Left forelimb (tissue), 1 donor: ENCODE data around the gene LYL1.

Source experiments
- DNase-seq: peaks from one replicate; pipeline ENCODE4 v3.0.0-alpha.2; 2018; ENCODE audit warnings: low spot score

The LYL1 gene

DNA sequence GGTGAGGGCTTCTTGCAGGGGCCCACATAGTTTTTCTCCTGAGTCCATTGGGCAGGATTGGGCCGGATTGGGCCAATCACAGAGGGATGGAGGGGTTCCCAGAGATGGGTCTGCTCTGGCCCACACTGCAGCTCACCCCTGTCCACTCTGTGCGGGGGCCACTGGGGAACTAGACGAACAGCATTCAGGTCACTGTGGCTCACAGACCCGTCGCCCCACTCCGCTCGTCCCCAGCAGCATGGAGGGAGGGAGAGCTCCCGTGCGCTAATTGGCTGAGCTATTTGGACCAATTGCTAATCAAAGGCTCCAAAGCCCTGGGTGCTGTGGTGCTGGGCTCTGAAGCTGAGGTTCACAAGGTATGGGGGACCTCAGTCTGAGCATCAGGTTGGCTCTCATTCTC, 26.7 kb upstream of the LYL1 start:
- no peak for DNase-seq

DNA sequence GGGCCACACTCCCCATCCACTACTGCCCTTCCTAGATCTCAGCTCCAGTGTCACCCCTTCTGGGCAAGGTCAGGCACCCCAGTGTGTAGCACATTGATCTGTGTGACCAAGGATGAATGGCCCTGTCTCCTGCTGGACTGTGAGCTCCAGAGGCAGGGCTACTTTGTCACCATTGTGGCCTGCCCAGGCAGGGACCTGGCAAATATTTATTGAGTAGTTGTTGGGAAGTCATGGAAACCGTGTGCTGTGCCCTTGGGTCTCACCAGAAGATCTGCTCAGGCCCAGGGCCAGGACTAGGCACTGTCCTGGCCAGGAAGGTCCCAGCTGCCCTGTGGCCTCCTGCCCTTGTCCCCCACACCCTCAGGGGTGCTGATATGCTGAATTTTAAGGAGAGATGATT, 25.9 kb upstream of the LYL1 start:
- no peak for DNase-seq

DNA sequence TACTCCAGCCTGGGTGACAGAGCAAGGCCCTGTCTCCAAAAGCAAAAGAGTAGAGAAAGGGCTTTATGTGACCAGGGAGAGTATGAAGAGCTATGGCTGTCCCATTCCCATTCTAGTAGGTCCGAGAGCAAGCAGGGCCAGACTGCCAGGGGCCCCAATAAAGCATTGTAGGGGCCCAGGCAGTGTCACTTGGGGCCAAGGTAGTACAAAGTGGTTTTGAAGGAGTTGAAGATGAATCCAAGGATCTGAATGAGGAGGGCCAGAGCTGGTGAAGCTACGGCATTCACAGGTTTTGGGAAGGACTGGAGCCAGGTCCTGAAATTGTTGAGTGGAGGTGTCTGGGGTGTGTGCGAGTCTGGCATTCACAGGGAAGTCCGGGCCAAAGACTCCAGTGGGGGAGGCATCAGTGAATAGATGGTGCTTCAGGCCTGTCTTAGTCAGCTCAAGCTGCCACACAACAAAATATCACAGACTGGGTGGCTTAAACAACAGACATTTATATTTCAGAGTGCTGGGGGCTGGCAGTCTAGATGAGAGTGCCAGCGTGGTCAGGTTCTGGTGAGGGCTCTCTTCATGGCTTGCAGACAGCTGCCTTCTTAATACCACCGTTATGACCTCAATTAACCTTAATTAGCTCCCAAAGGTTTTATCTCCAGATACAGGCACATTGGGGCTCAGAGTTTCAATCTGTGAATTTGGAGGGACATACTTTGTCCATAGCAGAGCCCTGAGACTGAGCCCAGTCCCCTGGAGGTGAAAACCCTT, 25.3 kb upstream of the LYL1 start:
- DNase-seq: no peak

DNA sequence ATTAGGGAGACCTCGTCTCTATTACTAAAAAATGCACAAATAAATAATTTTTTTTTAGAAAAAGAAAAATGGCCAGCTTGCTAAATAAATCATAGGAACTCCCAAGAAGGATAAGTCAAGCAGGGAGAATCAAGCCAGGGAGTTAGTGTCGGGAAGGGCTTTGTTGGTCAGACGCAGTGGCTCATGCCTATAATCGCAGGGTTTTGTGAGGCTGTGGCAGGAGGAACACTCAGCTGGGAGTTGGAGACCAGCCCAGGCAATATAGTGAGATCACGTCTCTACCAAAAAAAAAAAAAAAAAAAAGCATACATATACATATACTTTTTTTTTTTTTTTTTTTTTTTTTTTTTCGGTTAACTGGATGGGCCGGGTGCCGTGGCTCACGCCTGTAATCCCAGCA, 24.4 kb upstream of the LYL1 start:
- no peak for DNase-seq

DNA sequence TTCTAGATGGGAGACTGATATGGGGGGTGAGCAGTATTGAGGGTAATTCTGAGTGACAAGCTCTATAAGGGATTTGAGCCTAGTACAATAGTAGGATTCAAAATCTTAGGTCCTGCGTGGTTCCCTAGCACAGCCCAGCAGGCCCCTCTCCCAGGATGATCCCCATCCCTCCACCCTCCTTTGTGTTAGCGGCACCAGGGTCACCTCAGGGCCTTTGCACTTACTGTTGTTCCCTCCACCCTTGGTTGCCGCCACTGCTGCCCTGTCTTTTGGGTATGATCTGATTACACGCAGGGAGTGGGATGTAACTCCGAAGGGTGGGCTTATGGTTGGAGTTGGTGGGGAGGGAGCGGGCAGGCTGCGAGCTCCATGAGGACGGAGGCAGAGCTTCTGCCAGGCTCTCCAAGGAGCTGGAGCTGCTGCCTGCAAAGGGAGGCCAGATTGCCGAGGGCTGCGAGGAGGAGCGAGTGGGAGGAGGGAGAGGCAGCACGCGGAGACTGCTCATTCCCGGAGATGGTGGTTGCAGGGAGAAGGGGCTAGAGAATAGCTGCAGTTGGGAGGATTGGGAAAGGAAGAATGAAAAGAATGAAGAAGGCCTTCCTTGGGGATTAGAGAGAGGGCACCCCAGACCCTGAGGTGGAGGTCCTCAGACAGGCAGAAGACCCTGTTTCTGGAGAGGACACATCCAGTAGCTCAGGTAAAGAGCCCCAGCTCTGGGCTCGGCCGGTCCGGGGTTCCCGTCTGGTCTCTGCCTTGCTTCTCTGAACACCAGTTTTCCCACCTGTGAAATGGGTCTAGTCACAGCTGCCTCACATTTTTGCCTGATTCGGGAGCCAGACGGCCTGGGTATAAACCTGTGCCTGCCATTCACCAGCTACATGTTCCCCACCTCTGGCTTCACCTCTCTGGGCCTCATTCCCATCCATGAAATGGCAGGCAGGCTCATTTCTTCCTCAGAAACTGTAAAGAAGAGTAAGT, 20.6 kb upstream of the LYL1 start:
- no peak for DNase-seq

DNA sequence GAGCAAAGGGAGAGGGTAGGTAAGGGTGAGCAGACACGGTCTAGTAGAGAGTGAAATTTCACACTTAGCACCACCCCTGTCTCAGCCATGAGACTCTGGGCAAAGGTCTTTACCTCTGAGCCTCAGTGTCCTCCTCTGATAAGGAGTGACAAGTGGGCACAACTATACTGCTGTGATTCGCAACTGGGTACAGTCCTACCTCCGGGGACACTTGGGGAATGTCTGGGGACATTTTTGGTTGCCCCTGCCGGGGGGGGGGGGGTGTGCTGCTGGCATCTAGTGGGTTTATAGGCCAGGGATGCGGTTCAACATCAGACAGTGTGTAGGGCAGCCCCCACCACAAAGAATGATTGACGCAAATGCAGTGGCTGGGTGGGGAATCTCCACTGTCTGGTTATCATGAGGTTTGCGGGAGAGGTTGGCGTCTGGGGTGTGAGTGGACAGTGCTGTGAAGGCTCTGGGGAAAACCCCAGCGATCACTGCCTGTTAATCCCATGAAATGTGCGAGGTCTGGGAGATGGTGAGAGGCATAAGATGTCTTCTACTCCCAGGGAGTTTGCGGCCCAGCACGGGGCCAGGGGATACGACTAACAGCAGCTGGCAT, 19.7 kb upstream of the LYL1 start:
- DNase-seq: no peak

DNA sequence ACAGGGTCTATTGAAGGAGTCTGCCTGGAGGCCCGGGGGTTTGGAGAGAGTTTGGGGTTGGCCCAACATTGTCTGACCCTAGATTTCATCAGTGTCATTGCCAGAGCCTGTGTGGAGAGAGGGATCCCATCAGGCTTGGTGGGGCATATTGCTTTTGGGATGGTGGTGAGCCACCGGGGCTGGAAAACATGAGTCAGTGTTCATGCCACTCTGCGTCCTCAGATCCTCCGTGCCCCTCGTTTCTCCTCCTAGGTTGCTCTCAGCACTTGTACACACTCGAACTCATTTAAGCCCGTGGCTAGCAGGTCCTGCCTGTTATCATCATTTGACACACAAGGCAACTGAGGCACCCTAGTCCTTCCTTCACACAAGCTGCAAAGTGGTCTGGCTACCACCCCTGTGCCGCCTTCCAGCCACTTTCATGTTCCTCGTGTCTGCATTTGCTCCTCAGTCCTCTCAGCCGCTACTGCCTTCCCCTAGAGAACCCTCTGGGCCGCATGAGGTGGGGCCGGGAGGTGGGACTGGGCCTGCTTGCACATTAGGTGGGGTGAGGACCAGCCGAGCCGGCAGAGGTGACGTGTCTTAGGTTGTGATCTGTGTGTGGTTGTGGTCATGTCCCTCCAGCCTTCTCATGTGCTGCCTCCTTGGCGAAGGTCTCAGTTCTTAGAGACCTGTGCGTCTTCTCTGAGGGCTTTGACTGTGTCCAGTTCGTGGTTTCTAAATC, 19.1 kb upstream of the LYL1 start:
- DNase-seq: no peak

DNA sequence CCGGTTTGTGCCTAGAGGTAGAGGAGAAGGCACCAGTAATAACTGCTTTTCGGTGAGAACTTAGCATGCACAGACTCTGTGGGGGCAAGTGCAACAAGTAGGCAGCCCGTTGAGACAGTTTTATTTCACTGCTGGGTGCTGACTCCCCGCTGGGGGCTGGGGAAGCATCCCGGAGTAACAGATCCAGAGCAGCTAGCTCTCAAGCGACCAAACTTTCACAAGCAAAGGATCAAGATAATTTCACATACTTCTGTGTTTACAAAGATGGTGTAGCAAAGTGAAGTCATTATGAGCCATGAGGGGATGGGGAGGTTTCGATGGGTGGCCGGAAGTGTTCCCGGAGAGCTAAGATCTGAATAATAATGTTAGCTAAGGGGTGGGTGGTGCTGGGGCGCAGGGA, 18.2 kb upstream of the LYL1 start:
- no peak for DNase-seq

DNA sequence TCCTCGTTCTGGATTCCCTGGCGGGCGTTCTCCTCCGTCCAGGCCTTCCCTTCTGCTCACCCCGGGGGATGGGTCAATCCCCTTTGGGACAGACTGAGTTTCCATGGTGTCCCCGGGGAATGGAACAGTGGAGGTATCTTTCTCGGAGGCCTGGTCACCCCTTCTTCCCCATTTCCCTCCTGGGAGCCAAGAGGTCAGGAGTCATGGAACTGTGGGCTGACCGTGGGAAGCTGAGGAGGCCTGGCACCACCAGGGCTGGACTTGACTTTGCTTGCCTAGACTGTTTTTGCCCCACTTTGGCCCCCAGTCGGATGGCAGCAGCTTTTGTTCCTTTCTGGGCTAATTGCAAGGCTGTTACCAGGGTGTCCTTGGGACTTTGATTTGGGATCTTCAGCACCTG, 17.4 kb upstream of the LYL1 start:
- DNase-seq: no peak

DNA sequence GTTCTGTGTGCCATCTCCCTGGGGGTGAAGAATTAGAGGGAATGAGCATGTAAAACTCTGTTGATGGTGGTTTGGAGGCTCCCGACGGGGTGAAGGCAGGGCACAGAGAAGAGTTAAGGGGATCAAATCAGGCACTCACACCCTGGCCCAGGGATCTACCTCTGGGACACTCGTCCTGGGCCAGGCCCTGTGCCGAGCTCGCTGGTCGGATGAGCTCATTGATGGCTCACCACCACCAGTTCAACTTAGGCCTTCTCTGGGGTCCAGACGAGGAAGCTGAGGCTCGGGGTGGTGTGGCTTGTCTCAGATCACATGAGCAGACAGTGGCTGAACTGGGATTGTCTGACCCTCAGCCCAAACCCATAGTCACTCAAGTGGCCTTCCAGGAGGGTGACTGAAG, 17.0 kb upstream of the LYL1 start:
- DNase-seq: no peak

DNA sequence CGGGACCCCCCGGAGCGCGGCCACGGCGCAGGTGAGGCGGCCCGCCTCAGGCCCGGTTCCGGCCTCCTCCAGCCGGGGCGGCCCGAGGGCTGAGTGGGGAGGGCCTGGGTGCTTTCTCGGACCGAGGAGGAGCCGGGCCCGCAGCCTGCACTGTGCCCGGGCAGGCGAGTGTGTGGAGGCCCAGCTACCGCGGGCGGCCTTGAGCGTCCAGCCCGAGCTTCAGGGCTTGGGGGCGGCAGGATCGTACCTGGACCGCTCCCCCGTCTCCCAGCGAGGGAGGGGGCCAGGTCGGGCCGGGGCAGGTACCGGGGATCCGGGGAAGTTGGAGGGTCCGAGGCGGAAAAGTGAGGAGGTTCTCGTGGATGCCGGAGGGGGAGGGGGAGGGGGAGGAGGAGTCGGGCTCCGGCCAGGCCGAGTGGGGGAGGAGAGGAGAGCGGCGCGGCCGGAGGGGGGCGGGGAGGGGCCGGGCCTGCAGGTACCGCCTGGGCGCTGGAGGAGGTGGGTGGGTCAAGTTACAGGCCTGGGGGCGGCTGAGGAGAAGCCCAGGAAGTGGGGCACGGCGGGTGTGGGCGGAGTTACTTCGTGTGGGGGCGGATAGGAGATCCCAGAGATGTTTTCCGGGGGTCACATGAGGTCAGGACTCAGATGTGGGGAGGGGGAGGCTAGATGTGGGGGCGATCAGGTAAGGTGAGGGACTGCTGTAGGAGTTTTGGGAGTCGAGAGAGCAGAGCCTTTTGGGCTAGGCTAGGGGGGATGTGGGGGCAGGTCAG, 16.0 kb upstream of the LYL1 start:
- DNase-seq: no peak

DNA sequence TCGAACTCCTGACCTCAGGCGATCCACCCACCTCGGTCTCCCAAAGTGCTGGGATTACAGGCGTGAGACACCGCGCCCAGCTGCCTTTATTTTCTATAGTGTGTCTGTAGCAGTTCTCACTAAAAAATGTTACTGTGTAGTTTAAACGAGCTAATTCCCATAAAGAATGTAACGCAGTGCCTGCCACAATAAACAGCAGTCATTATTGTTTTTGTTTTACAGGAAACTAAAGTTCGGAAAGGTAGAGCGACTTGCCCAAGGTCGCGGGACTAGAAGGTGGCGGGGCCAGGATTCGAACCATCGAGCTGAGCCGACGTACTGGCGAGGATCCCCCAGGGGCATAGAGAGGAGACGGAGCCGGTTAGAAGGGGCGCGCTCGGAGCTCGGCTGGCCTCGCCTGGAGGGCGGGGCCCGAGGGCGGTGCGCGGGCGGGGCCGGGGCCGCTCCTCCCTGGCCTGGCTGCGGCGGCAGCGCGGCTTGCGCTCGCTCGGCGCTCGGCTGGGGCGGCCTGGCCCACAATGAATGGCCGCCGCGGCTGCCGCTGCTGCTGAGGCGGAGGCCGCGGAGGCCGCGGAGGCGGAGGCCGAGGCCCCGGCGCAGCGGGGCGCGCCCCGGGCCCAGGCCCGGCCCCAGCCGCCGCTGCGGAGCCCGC, 15.2 kb upstream of the LYL1 start, which contains the start of gene NACC1:
Gene NACC1, plus strand, starts transcription at position 493 of the 652 bp plus-strand sequence. CDS start 16,944 bp downstream, outside the sequence.
- DNase-seq: peak; percentile 95

DNA sequence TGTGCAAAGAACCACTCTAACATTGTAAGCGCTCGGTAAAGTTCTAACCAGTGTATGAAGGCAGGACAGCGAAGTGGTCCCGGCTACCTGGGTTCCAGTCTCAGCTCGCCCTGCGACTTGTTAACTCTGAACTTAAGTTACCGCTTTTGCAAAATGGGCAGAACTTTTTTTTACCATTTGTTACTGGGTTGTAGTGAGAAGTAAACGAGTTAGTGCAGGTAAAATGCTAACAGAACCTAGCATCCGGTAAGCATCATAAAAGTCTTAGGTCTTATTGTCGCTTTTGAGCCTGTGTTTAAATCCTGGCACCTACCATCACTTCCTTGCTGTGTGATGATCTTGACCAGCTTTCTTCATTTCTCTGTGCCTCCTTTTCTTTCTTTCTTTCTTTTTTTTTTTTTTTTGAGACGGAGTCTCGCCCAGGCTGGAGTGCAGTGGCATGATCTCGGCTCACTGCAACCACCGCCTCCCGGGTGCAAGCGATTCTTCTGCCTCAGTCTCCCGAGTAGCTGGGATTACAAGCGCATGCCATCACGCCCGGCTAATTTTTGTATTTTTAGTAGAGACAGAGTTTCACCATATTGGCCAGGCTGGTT, 14.6 kb upstream of the LYL1 start:
- no peak for DNase-seq

DNA sequence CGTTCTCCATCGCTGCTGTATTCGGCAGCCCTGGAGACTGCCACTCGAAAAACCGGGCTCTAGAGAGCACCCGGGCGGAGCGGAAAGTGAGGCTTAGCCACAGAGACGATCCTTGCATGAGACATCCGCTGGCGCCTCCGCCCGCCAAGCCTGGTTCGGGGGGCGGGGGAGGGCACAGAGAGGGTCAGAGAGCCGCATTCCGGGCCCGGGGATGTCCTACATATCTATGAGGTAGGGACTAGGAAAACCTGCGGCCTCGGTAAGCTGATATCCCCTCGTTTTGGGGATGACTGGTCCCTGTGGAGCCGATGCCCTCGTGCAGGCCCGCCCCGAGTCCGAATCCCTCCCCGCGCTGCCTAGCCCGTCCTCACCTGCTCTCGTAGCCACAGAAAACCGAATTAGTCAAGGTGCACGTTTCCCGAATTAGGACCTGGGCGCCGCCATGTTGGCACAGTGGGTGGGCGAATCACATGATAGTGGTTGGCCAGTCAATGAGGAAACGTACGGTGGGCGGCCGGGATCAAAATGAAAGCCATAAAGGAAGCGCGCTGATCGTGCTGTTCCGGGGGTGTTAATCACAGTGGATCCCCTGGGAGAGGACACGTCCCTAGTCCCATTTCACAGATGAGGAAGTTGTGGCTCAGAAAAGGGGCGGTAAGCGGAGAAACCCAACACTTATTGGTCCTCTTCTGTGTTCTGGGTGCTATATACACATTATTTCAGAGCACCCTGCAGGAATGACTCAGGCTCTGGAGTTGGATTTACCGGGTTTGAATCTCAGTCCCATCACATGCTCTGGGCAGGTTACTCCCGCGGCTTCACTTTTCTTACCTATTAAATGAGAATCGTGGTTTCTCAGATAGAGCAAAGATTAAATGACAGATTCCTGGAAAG, 13.9 kb upstream of the LYL1 start, which contains the start of gene TRMT1:
Gene TRMT1, minus strand, starts transcription at position 459 of the 894 bp plus-strand sequence. Its CDS starts 341 bp downstream, at position 118.
- peak; percentile 91 for DNase-seq

DNA sequence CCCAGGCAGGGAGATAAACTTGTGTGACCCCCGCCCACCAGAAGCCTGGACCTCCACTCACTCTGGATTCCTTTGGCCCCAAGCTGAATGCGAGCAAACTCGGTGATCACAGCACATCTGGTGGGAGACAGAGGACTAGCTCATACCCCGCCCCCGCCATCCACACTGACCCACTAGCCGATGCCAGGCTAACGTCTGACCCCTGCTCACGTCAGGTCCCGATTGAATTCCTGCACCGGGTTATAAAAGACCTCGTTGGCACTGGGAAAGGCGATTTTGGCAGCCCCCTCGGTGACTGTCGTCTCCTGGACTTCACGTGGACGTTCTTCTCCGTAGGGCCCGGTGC, 13.3 kb upstream of the LYL1 start:
- no peak for DNase-seq

DNA sequence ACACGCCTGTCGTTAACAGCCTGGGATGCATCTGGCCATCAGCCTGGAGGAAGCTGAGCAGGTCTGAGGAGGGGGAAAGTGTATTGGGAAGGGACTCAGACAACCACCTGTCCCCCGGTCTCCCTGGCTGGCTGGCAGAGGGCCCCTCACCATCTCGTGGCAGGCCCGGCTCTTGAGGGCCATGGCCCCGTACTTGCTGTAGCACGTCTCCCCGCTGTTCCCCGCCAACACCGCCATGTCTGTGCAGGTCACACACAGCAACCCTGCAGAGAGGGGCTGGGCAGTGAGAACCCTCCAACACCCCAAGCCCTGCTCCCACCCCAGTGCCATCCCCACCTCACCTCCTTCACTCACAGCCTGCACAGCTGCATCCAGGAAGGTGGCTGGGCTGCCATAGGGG, 9.9 kb upstream of the LYL1 start:
- DNase-seq: no peak

DNA sequence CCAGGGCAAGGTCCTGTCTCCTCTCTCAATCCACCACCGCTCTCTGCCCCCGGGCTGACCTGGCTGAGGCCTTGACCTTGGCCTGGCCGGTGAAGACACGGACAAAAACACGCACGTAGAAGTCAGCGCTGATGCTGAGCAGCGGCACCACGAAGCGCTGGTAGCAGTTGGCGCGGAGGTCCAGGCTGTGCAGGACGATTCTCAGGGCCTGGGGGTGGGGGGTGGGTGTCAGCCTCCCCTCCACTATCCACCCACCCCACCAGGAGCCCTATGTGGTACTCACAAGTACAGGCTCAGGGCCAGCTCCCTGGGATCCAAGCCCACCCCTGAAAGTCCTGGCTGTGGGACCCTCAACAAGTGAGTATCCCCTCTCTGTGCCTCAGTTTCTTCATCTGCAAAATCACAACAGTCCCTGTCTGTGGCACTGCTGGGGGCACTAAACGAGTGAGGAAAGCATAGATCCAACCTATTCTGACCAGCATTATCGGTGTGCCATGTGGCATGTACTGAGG, 7.5 kb upstream of the LYL1 start:
- no peak for DNase-seq

DNA sequence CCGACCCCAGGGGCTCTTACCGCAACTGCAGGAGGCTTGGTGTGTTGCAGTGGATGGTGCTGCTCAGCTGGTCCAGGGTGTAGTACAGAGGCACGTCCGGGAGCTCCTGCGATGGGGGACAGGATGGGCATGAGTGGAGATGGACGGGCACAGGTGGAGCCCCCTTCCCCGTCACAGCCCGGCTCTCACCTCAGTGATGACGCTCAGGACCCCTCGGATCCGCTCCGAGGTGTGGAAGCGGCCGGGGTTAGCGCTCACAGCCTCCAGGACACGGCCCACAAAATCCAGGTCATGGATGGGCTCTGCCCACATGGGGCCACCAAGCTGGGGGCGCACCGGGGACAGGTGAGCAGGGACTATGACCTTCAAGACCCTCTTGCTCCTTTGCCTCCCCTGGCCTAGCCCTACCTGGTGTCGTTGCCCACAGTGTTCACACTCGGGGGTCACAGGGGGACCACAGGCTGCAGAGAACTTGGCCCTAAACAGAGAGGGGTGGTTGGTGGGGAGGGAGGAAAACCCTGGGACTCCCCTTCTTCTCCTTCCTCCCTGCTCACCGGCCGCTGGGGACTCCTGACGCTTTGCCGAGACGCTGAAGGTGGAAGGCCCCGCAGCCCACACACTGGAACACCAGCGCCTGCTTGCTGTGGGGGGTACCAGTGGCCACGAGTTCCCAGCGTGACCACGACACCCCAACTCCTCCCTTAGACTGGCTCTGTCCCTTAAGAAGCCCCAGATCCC, 6.9 kb upstream of the LYL1 start:
- no peak for DNase-seq
